GM04503 (cell line): ENCODE data around the gene TAS1R1.
"Not testable (repeated sequence)": the region's sequence is repeated elsewhere in the genome, so short reads cannot be mapped to it uniquely, and the experiment has no call there.

ENCODE experiments used
- DNase-seq: peaks from one replicate; pipeline ENCODE4 v3.0.0-alpha.2; 2012; ENCODE audit warnings: low read depth

TAS1R1 gene

GRCh38 chr1:6591222-6591621 is 36.1 kb downstream of the TAS1R1 start:
- no peak for DNase-seq

GRCh38 chr1:6591644-6592043 is 36.5 kb downstream of the TAS1R1 start:
- no peak for DNase-seq

- DNase-seq = no peak
These were observed 37.3 kb downstream of the TAS1R1 start for GRCh38 chr1:6592441-6592840.

GRCh38 chr1:6592865-6593593 is 37.9 kb downstream of the TAS1R1 start:
- DNase-seq = no peak

- DNase-seq = no peak
These were observed 38.7 kb downstream of the TAS1R1 start for GRCh38 chr1:6593810-6594209.

GRCh38 chr1:6594977-6595740 is 40.1 kb downstream of the TAS1R1 start:
- DNase-seq = no peak

GRCh38 chr1:6596351-6596750 is 41.2 kb downstream of the TAS1R1 start:
- no peak for DNase-seq

GRCh38 chr1:6596886-6597776 is 42.0 kb downstream of the TAS1R1 start:
- no peak for DNase-seq

- no peak for DNase-seq
These were observed 42.6 kb downstream of the TAS1R1 start for GRCh38 chr1:6597777-6598131.

GRCh38 chr1:6599141-6599975 is 44.3 kb downstream of the TAS1R1 start:
- no peak for DNase-seq

GRCh38 chr1:6599991-6600390 is 44.9 kb downstream of the TAS1R1 start:
- DNase-seq = not testable (repeated sequence)

- no peak for DNase-seq
These were observed 45.4 kb downstream of the TAS1R1 start for GRCh38 chr1:6600410-6601048.

GRCh38 chr1:6601049-6601922 is 46.2 kb downstream of the TAS1R1 start:
- DNase-seq = peak; percentile 85

GRCh38 chr1:6601923-6602668 is 47.0 kb downstream of the TAS1R1 start:
- no peak for DNase-seq

- peak; percentile 32 for DNase-seq
These were observed 47.6 kb downstream of the TAS1R1 start, which contains the start of gene KLHL21 for GRCh38 chr1:6602669-6603237. TSS of gene KLHL21 (minus strand) at chr1:6602869. CDS start at chr1:6602817, 52 bp downstream.

- DNase-seq = peak; percentile 39
These were observed 48.3 kb downstream of the TAS1R1 start for GRCh38 chr1:6603238-6603914.

GRCh38 chr1:6603915-6604558 is 48.9 kb downstream of the TAS1R1 start:
- DNase-seq = peak; percentile 81
